Measurements from ENCODE around the gene TMPRSS11F. TPM values are rescaled to one million over a fixed set of nuclear protein-coding genes. Genes with fewer than 3 reads are reported as not detected.

Gene TMPRSS11F
- total and polyA plus RNA-seq, 9 of the 15 experiments (the other 6 are each of a cell fraction or from before 2014, with no cell fraction given) = 0.03 to 0.36 (median 0.07) TPM; not detected in 2

- ChIA-PET POLR2A (no interaction called here), CTCF (ENCODE audit: low intra/inter-chr PET ratio) (interaction anchor here (0.7 kb wide), 1 partner anchor 84 kb away, joined by 3 read pairs; no protein-coding TSS in a partner anchor)
- intact Hi-C loops (cut with micrococcal nuclease) = loop anchor here (5.0 to 10.0 kb wide), 3 partner anchors 82 to 178 kb away; no protein-coding TSS in a partner anchor
- Histone ChIP-seq H3K27me3 (ENCODE audit: control insufficient read depth in 2 of 2, insufficient read depth in 2 of 2, low read length in 2 of 2) (no peaks in the 10 kb centered on the region), H3K9ac (ENCODE audit: insufficient read depth in 1 of 2, low read depth in 2 of 2, low read length in 2 of 2) (no peak overlapping the region), H3K4me1 (replicated peaks in 1 of 2; ENCODE audit: control insufficient read depth in 2 of 2, insufficient read depth in 2 of 2, low read length in 2 of 2) (no peaks in the 10 kb centered on the region), H3K9me1 (ENCODE audit: control insufficient read depth, insufficient read depth, low read length) (no peaks in the 10 kb centered on the region), H3K4me3 (no peak overlapping the region), H3K79me2 (ENCODE audit: control insufficient read depth, insufficient read depth, low read length) (no peaks in the 10 kb centered on the region), H3K36me3 (ENCODE audit: control insufficient read depth, insufficient read depth, low read length) (no peaks in the 10 kb centered on the region), H3K9me3 (replicated peaks; ENCODE audit: control insufficient read depth, insufficient read depth, low read depth, low read length) (no peaks in the 10 kb centered on the region), H2AFZ (ENCODE audit: low read depth, low read length) (no peak overlapping the region), H3K4me2 (ENCODE audit: insufficient read depth, low read length) (no peak overlapping the region), H4K20me1 (replicated peaks; ENCODE audit: control insufficient read depth, insufficient read depth, low read length) (no peaks in the 10 kb centered on the region), H3K27ac (ENCODE audit: extremely low read depth, low read depth, low read length) (no peak overlapping the region)
- FAIRE-seq = no peak
- no peak for DNase-seq (ENCODE audit: extremely low read depth in 1 of 4, low spot score in 3 of 4)
- no peak for ATAC-seq
- no TSS peak for BruUV-seq (replicated peaks)
- in situ Hi-C loops (cut with MboI) = no loop called here
- TF ChIP-seq XRCC4 (IDR thresholded peaks at IDR 0.05; ENCODE audit: extremely low read depth, insufficient read depth, insufficient read length) = no peak
- TF ChIP-seq ZNF12 (CRISPR knock-in tag; IDR thresholded peaks at IDR 0.05) = no peak
- no peak for TF ChIP-seq HDAC2 (IDR thresholded peaks at IDR 0.05)
- TF ChIP-seq THRB (CRISPR knock-in tag; conservative IDR thresholded peaks at IDR 0.05) = no peak
- TF ChIP-seq RFX1 (IDR thresholded peaks at IDR 0.05) = no peak
- no peak for TF ChIP-seq SIN3A (IDR thresholded peaks at IDR 0.05; ENCODE audit: borderline replicate concordance in 2 of 2, control insufficient read depth in 1 of 2, low read depth in 2 of 2, low read length in 2 of 2)
- no peak for TF ChIP-seq MAX (CRISPR knock-in tag; IDR thresholded peaks at IDR 0.05)
- no peak for TF ChIP-seq ZNF449 (CRISPR knock-in tag; IDR thresholded peaks at IDR 0.05)
- TF ChIP-seq RBFOX2 (IDR thresholded peaks at IDR 0.05; ENCODE audit: low read depth, low read length) = no peak
- TF ChIP-seq ZNF174 (CRISPR knock-in tag; IDR thresholded peaks at IDR 0.05) = no peak
- TF ChIP-seq HMGN3 (IDR thresholded peaks at IDR 0.05; ENCODE audit: borderline replicate concordance, extremely low read depth, insufficient read length, low read depth, low read length) = no peak
- TF ChIP-seq SMARCA5 (IDR thresholded peaks at IDR 0.05) = no peak
- no peak for TF ChIP-seq ZNF830 (CRISPR knock-in tag; IDR thresholded peaks at IDR 0.05)
- no peak for TF ChIP-seq MAFF (IDR thresholded peaks at IDR 0.05; ENCODE audit: low read length)
- no peak for TF ChIP-seq ZNF311 (CRISPR knock-in tag; IDR thresholded peaks at IDR 0.05)
These were observed 52.4 kb downstream of the TMPRSS11F start for GRCh38 chr4:68077301-68077700.

Measured in K562 (cell line).